ENCODE results near the gene NKX3-2. TPM values are rescaled to one million over a fixed set of nuclear protein-coding genes. Genes with fewer than 3 reads are reported as not detected.

Gene NKX3-2
- total and polyA plus RNA-seq, 2 of the 8 experiments (the other 6 are each of a cell fraction or from before 2014, with no cell fraction given) = 0.13 TPM; not detected in 1

DNA sequence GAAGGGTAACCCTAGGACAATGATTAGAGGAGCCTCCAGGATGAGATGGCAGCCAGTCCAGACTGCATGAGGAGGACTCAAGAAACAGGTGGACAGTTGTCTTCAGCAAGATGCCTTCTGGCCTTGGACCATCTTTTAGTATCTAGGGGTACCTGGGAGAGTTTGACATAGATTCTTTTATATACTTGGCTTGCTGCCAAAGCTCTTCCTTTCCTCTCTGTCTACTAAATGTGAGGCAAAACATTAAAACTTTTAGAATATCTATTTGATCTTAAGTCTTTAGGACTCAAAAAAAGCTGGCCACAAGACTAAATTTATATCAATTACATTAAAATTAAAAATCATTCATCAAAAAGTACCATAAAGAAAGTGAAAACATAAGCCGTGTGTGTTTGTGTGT, 18.6 kb upstream of the NKX3-2 start:
- H3K36me3 ChIP-seq (ENCODE audit: control insufficient read depth in 2 of 4, insufficient read depth in 4 of 4, low read length in 3 of 4) = no peaks in the 10 kb centered on the region; a peak in 2 of 8 replicates
- ChIA-PET CTCF (ENCODE audit: partially characterized antibody) (interaction anchor here (0.7 to 0.8 kb wide), 2 partner anchors 91 to 767 kb away, joined by 3 read pairs; no protein-coding TSS in a partner anchor), POLR2A (ENCODE audit: partially characterized antibody) (no interaction called here)
- H3K4me3 ChIP-seq (ENCODE audit: extremely low read depth in 1 of 4, insufficient read depth in 2 of 4, low read depth in 3 of 4, low read length in 4 of 4) = no peak overlapping the region
- H3K23me2 ChIP-seq (ENCODE audit: low read depth, low read length) = no peaks in the 10 kb centered on the region; the same call in 1 of the 2 replicates
- H3K4me2 ChIP-seq (ENCODE audit: insufficient read depth in 1 of 2, low read depth in 2 of 2, low read length in 2 of 2) = no peak overlapping the region
- H3K23ac ChIP-seq (ENCODE audit: insufficient read length) = no peak overlapping the region
- H3K79me1 ChIP-seq (ENCODE audit: low read depth, low read length) = no peaks in the 10 kb centered on the region
- no peak overlapping the region for H4K5ac ChIP-seq (ENCODE audit: insufficient read length, low read depth, low read length)
- no peak overlapping the region for H2BK20ac ChIP-seq (ENCODE audit: low read length)
- H2BK120ac ChIP-seq (replicated peaks; ENCODE audit: low read depth, low read length) = no peak overlapping the region
- no peaks in the 10 kb centered on the region for H3K27me3 ChIP-seq (replicated peaks in 1 of 4; ENCODE audit: control insufficient read depth in 3 of 4, extremely low read depth in 1 of 4, insufficient read depth in 3 of 4, low read length in 3 of 4)
- H4K20me1 ChIP-seq (replicated peaks in 1 of 2; ENCODE audit: control insufficient read depth in 1 of 2, insufficient read depth in 2 of 2, low read length in 2 of 2) = no peaks in the 10 kb centered on the region
- H3K14ac ChIP-seq (ENCODE audit: insufficient read length) = no peak overlapping the region
- no peak overlapping the region for H2BK5ac ChIP-seq (ENCODE audit: low read depth, low read length)
- H3K79me2 ChIP-seq (ENCODE audit: control insufficient read depth in 1 of 2, insufficient read depth in 2 of 2, low read length in 2 of 2) = no peaks in the 10 kb centered on the region
- no peak overlapping the region for H3K4ac ChIP-seq (replicated peaks; ENCODE audit: insufficient read length, low read depth, low read length)
- H3K27ac ChIP-seq (ENCODE audit: low read depth, low read length) = no peak overlapping the region
- H4K91ac ChIP-seq (replicated peaks; ENCODE audit: insufficient read length, low read length) = no peak overlapping the region
- H3K9ac ChIP-seq (replicated peaks in 1 of 4; ENCODE audit: extremely low read depth in 1 of 4, low read depth in 3 of 4, low read length in 3 of 4) = no peak overlapping the region
- no peak overlapping the region for H2BK12ac ChIP-seq (ENCODE audit: low read depth, low read length)
- H3K4me1 ChIP-seq (replicated peaks in 1 of 4; ENCODE audit: control insufficient read depth in 3 of 4, insufficient read depth in 4 of 4, low read length in 3 of 4) = no peaks in the 10 kb centered on the region
- H4K8ac ChIP-seq (ENCODE audit: extremely low read depth, insufficient read depth, low read length) = no peak overlapping the region
- no peak overlapping the region for H3K56ac ChIP-seq (replicated peaks; ENCODE audit: insufficient read length, low read depth, low read length)
- H2AK5ac ChIP-seq (ENCODE audit: low read depth, low read length) = no peak overlapping the region
- no peak overlapping the region for H2BK15ac ChIP-seq (ENCODE audit: low read length)
- no peak overlapping the region for H2AFZ ChIP-seq (ENCODE audit: low read length)
- FAIRE-seq (no peak), DNase-seq (ENCODE audit: low read depth in 1 of 2, low spot score in 2 of 2) (no peak)
- no peaks in the 10 kb centered on the region for H3K9me3 ChIP-seq (ENCODE audit: insufficient read depth in 2 of 2, low read depth in 1 of 2, low read length in 1 of 2)
- no peak overlapping the region for H3K18ac ChIP-seq (ENCODE audit: extremely low read depth, low read length)
- WGBS, 2 experiments (ENCODE audit: extremely low coverage in 1 of 2, insufficient coverage in 1 of 2, insufficient read length in 1 of 2, insufficient replicate concordance in 2 of 2, low coverage in 1 of 2, low lambda C conversion rate in 2 of 2, missing lambda C conversion rate in 1 of 2) = 92% methylated on average over 1 of the region's 1 CpG; no CpG with 5 or more reads in 1 of the 2 experiments
- TF ChIP-seq SP2 (IDR thresholded peaks at IDR 0.05; ENCODE audit: low read length) (no peak), MAFK (IDR thresholded peaks at IDR 0.05; ENCODE audit: low read depth, low read length) (no peak), CHD2 (IDR thresholded peaks at IDR 0.05; ENCODE audit: low read length) (no peak), TEAD4 (IDR thresholded peaks at IDR 0.05; ENCODE audit: low read depth, low read length) (no peak), ZNF274 (IDR thresholded peaks at IDR 0.05; ENCODE audit: borderline replicate concordance, extremely low read depth, low read length) (no peak), YY1 (IDR thresholded peaks at IDR 0.05; ENCODE audit: low read depth, low read length) (no peak), HDAC2 (IDR thresholded peaks at IDR 0.05; ENCODE audit: borderline replicate concordance in 1 of 2, low read depth in 2 of 2, low read length in 2 of 2) (no peak), RNF2 (IDR thresholded peaks at IDR 0.05; ENCODE audit: borderline replicate concordance, low read depth, low read length, missing control alignments, poor library complexity, severe bottlenecking) (no peak), TAF7 (optimal IDR thresholded peaks at IDR 0.05; ENCODE audit: borderline replicate concordance, low read depth, low read length) (no peak)
- TF ChIP-seq, protein P1, sequence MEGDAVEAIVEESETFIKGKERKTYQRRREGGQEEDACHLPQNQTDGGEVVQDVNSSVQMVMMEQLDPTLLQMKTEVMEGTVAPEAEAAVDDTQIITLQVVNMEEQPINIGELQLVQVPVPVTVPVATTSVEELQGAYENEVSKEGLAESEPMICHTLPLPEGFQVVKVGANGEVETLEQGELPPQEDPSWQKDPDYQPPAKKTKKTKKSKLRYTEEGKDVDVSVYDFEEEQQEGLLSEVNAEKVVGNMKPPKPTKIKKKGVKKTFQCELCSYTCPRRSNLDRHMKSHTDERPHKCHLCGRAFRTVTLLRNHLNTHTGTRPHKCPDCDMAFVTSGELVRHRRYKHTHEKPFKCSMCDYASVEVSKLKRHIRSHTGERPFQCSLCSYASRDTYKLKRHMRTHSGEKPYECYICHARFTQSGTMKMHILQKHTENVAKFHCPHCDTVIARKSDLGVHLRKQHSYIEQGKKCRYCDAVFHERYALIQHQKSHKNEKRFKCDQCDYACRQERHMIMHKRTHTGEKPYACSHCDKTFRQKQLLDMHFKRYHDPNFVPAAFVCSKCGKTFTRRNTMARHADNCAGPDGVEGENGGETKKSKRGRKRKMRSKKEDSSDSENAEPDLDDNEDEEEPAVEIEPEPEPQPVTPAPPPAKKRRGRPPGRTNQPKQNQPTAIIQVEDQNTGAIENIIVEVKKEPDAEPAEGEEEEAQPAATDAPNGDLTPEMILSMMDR (IDR thresholded peaks at IDR 0.05; ENCODE audit: control extremely low read depth in 1 of 3, insufficient read depth in 1 of 3, low read depth in 1 of 3, low read length in 3 of 3) = no peak

Measured in H1 (cell line).